HG02852 (cell line): ENCODE measurements around the gene NT5C2.
"Not testable (repeated sequence)": the region's sequence is repeated elsewhere in the genome, so short reads cannot be mapped to it uniquely, and the experiment has no call there.

Experiments used
- ATAC-seq: cut with Tn5 transposase; IDR thresholded peaks from one replicate; pipeline ENCODE4 v1.9.1; 2021; ENCODE audit warnings: mild to moderate bottlenecking, moderate library complexity; ENCODE audit not compliant: unreplicated experiment

Gene NT5C2

DNA sequence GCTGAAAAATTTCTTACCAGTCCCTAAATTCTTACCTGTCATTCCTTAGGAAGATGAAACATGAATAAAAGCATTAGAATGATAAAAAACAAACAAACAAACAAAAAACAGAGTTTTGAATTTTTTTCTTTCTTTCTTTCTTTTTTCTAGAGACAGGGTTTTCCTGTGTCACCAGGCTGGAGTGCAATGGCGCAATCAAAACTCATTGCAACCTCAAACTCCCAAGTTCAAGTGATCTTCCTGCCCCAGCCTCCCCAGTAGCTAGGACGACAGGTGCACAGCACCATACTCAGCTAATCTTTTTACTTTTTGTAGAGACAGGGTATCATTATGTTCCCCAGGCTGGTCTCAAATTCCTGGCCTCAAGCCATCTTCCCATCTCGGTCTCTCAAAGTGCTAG, 26.5 kb downstream of the NT5C2 start:
- no peak for ATAC-seq

DNA sequence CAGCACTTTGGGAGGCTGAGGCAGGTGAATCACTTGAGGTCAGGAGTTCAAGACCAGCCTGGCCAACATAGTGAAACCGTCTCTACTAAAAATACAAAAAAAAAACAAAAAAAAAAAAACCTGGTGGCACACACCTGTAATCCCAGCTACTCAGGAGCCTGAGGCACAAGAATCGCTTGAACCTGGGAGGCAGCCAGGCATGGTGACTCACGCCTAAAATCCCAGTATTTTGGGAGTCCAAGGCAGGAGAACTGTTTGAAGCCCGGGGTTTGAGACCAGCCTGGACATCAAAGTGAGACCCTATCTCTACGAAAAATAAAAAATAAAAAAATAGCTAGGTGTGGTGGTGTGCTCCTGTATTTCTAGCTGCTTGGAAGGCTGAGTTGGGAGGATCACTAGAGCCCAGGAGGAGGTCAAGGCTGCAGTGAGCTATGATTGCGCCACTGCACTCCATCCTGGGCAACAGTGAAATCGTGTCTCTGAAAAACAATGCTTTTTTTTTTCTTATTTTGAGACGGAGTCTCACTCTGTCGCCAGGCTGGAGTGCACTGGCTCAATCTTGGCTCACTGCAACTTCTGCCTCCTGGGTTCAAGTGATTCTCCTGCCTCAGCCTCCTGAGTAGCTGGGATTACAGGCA, 29.2 kb downstream of the NT5C2 start:
- ATAC-seq: not testable (repeated sequence)

DNA sequence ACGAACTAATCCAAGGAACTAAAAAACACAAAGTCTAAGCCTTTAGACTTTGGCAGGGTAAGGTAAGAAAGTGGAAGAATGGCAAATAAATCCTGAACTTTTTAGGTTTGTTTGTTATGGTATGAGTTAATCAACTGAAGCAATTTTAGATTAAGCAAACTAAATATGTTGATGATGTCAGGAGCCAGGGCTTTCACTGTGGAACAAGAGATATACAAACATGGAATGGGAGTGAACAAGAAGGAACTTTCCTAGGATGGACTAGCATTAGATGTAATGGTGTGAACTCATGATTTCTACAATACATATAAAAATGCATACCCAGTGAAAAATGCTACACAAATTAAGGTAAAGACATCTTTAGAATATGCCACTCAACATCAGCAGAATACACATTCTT, 35.8 kb downstream of the NT5C2 start:
- ATAC-seq: no peak

DNA sequence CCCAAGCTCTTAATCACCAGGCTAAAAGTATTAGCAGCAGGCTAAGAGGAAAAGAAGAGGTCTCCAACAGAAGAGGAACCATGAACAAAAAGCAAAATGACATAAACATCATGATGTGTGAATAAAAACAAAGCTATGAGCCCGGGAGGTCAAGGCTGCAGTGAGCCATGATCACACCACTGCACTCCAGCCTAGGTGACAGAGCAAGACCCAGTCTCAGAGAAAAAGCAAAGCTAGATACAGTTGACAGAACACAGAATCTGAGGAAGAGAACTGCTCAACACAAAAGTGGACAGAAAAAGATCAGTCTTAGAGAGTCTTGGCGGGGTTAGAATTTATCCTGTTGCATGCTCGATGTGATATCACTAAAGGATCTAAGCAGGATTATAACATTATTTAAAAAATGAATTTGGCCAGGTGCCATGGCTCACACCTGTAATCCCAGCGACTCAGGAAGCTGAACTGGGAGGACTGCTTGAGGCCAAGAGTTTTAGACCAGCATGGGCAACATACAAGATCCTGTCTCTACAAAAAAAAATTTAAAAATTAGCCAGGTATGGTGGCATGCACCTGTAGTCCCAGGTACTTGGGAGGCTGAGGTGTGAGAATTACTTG, 37.5 kb downstream of the NT5C2 start:
- no peak for ATAC-seq

DNA sequence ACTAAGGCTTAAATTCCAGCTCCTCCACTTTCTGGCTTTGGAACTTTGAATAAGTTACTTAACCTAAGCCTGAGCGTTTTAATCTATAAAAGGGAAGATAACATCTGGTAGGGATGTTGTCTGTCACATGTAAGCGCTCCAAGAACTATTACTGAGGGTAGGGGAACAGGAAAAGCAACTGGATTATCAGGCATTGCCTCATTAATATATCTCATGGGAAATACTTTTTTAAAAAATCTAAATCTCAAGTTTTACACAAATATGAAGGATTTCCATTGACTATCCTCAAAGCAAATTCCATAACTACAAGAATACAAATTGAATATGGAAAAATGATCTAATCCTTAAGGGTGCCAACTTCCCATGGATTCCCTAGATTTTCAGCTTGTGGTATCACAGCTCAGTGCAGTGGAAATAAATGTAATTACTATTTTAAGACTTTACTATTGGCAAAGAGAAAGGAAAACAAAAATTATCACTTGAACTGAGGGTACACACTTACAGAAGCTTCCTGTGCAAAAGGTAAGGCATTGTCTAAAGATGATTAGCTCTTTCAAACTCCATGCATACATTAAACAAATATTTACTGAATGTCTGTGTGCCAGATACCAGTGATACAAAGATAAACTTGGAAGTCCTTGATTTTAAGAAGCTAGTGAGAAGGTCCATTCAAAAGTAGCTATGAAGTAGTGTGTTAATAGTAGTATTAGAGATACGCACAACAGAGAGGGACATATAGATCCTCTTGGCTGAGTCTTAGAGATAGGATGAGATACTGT, 38.4 kb downstream of the NT5C2 start:
- no peak for ATAC-seq

DNA sequence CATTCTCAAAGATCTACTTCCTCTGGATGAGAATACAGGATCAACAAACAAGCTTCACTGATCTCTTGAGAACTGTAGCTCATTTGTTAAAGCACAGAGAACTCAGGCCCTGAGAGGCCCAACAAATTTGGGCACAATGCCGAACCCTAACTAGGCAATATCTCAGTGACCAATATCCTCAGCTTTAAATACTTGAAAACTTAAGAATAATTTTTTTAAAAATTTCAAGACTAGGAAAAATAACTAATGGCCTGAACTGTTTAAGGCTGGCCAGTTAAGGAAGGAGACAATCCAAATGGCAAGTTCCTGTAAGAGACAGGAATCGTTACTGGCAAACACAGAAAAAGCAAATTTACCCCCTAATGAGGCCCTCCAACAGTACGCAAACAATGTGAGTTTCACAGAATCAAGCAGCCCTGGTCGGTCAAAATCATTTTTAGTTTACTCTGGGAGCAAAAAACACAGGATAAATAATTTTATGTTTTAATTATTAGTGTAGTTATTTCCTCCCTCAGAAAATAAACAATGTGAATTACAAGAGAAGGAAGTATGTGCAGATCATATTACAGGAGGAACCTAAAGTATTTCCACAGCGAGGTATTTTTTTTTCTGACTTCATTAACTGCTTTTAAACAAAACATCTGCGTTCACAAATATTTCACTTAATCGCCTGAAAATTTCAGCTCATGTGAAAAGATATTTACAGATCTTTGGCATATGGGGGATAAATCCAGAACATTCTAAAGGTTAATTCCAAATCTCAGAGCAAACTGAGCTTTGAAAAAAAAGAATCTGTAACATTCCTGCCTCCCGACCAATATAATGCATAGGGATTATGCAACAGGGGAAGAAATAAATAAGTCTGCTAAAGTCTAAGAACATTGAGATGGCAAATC, 39.5 kb downstream of the NT5C2 start:
- ATAC-seq: no peak

DNA sequence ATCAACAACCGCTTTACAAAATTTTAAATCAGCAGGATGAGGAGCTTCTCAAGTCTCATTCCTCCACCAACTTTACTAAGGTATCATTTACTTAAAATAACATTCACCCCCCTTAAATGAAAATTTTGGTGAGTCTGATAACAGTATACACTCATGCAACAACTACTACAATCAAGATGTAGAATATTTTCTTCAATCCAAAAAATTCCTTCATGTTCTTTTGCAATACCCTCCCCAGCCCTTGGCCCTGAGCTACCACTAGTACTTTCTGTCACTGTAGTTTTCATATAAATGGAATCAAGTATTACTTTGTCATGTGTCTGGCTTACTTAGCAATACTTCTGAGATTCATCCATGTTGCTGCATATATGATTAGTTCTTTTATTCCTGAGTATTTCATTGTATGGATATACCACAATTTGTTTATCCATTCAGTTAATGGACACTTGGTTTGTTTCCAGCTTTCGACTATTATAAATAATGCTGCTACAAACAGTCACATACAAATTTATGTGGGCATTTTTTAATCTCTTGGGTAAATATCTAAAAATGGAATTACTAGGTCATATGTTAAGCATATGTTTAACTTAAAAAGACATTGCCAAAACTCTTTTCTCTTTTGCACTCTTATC, 43.0 kb downstream of the NT5C2 start:
- ATAC-seq: no peak

DNA sequence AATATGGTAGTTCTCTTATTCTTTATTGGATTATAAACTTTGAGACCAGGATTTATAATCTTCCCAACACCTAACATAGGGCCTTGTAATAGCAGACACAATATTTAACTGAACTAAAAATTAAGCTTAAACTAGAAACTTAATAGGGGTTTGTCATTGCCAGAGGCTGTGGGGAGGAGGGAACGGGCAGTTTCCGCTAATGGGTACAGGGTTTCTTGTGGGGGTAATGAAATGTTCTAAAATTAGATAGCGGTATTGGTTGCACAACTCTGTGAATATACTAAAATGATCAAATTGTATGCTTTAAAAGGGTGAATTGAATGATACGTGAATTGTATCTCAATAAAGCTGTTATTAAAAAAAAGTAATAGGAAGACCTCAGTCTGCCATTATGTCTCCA, 45.4 kb downstream of the NT5C2 start:
- no peak for ATAC-seq

DNA sequence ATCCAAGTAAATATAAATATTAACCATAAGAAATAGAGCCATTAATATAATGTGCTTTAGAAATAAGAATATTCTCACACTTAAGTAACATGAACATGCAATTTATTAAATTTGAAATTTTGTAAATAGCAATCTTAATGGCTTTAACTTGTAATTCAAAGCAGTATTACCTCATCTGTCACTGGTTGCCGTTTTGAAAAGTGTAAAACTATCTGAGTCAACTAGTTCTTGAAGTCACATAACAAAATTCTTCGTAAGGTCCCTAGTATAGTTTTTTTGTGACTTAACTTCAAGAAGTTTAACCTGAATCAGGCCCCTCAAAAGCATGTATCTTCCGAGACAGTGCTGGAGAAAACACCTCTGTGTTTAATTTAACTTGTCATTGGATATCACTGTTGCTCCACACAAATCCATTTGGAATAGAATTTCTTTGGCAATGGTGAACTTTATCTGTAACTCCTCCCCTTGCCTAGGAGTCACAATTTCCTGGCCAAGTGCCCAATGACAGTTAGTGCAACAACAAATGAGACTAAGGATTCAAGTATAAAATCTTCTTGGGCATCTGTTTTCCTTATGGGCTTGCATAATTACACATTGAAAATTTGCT, 47.1 kb downstream of the NT5C2 start:
- no peak for ATAC-seq

DNA sequence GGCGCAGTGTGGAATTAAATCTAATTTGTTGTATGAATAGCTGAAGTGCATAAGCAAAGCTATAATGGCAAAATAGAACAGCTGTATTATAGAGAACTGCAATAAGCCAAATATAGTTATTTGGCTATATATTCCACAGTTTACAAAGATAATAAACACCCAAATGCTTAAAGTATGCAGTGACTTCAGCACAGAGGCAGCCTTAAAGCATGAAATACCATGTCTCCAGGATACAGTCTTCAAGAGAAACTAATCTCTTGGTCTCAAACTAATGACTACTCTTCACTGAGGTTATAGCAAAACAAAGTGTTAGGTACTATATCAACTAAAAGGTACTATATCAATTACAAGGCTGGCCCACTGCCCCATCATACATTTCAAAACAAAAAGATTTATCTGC, 48.0 kb downstream of the NT5C2 start:
- ATAC-seq: no peak

DNA sequence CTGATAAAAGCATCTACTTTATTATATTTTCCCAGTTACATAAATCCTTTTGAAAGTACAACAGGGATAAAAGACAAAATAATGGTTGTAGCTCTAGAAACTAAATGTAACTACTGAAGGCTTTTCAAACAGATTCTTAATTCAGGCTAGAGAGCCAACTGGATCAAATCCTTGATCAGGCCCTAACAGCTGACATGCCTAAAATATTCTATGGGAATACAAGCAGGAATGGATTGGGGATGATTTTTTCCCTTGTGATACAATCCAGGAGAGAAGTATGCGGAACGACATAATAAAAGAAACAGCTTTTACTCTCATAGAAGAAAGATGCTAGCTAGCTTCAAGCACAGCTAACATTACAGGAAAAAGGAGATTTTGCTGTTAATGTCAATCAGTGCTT, 49.0 kb downstream of the NT5C2 start:
- no peak for ATAC-seq

DNA sequence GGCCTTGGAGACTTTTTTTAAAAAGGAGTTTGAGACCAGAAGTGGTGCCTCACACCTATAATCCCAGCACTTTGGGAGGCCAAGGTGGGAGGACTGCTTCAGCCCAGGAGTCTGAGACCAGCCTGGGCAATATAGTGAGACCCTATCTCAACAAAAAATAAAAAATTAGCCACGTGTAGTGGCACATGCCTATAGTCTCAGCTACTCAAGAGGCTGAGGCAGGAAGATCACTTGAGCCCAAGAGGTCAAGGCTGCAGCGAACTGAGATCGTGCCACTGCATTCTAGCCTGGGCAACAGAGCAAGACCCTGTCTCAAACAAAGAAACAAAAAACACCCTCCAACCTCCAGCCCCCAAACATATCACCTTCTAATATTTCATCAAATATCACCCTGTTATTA, 49.4 kb downstream of the NT5C2 start:
- ATAC-seq: not testable (repeated sequence)

DNA sequence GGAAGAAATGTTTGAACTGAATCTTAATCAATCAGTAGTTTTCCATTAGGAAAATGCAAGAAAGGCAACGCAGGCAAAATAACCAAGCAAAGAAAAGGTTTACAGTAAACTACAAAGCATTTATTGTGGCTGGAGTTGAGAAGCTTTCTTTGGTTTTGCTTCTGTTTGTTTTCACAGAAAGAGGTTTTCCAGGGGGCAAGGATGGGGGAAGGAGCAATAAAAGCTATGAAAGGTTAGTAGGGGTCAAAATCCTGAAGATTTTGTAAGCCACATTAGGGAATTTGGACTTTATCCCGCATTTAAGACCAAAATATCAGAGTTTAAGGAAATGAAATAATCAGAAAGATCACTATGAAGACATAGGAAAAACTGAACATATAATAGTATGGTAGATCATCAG, 51.1 kb downstream of the NT5C2 start:
- no peak for ATAC-seq

DNA sequence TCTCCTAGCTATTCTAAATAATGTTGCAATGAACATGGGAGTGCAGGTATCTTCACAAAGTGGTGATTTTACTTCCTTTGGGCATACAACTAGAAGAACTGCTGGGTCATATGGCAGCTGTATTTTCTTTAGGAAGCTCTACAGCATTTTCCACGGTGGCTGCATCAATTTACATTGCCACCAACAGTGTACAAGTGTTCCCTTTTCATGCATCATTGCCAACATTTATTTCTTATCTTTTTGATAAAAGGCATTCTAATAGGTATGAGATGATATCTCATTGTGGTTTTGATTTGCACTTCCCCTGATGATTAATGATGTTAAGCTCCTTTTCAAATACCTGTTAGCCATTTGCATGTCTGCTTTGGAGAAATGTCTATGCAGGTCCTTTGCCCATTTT, 52.6 kb downstream of the NT5C2 start:
- ATAC-seq: no peak

DNA sequence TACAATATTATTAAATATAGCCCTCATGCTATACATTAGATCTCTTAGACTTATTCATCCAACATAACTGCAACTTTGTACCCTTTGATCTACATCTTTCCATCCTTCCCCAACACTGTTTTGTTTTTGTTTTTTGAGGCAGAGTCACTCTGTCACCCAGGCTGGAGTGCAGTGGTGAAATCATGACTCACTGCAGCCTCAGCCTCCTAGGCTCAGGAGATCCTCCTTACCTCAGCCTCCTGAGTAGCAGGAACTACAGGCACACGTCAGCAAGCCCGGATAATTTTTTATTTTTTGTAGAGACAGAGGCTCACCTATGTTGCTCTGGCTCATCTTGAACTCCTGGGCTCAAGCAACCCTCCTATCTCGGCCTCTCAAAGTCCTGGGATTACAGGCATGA, 53.3 kb downstream of the NT5C2 start:
- ATAC-seq: no peak

DNA sequence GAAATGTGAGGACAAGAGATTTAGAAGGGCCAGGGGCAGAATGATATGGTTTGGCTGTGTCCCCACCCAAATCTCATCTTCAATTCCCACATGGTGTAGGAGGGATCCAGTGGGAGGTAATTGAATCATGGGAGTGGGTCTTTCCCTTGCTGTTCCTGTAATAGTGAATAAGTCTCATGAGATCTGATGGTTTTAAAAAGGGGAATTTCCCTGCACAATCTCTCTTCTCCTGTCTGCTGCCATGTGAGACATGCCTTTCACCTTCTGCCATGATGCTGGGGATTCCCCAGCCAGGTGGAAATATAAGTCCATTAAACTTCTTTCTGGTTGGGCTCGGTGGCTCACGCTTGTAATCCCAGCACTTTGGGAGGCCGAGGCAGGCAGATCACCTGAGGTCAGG, 57.9 kb downstream of the NT5C2 start:
- not testable (repeated sequence) for ATAC-seq

DNA sequence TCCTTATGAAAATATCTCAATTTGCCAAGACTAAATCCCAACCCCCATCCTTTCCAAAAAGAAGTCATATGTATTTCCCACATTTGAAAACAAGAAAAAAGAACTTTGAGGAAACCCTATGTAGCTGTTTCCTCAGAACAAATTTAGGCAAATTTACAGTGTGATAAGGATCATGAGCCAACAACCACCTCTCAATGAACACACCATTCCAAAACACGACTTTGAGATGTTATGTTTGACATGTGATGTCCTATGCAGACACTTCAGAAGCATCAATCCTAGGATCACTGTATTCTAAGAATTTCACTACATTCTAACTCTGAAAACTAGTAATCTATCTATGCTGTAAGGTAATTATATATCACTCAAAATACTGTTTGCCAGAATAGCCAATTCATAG, 62.2 kb downstream of the NT5C2 start:
- ATAC-seq: no peak

DNA sequence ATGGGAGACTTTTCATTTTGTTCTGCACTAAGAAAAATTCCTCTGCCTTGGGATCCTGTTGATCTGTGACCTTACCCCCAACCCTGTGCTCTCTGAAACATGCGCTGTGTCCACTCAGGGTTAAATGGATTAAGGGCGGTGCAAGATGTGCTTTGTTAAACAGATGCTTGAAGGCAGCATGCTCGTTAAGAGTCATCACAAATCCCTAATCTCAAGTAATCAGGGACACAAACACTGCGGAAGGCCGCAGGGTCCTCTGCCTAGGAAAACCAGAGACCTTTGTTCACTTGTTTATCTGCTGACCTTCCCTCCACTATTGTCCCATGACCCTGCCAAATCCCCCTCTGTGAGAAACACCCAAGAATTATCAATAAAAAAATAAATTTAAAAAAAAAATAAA, 62.9 kb downstream of the NT5C2 start:
- not testable (repeated sequence) for ATAC-seq

DNA sequence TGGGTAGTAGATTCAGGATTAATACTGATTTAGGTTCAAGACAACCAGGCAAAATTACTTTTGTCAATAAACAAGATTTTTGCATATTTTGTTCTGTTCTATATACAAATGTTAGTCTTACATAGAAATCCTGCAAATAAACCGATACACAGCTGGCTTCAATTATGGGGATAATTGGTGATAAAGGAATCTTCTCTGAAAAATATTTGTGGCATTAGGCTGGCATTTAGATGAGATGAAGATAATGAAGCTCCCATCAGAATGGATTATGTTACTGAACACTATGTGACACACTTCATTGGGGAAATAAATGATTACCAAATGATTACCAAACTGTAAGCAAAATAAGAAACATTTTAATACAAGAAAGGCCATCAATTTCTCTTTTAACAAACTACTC, 65.8 kb downstream of the NT5C2 start:
- ATAC-seq: no peak
